GM12872 (cell line): ENCODE data around the gene ZEB1.

ENCODE experiments used
- CTCF ChIP-seq: IDR thresholded peaks from 3 replicates; pipeline ENCODE4 v1.5.1; 2011; ENCODE audit warnings: low read depth, mild to moderate bottlenecking, low read length, moderate library complexity; ENCODE audit not compliant: insufficient read depth

The ZEB1 gene

GRCh38 chr10:31419394-31420063, 100.5 kb downstream of the ZEB1 start:
- TF ChIP-seq CTCF: no peak

- TF ChIP-seq CTCF: no peak
Observed at GRCh38 chr10:31421322-31421721, 102.3 kb downstream of the ZEB1 start.

- TF ChIP-seq CTCF: no peak
Observed at GRCh38 chr10:31422634-31423033, 103.6 kb downstream of the ZEB1 start.

- no peak for TF ChIP-seq CTCF
Observed at GRCh38 chr10:31424473-31424872, 105.5 kb downstream of the ZEB1 start.

GRCh38 chr10:31426401-31426800, 107.4 kb downstream of the ZEB1 start:
- no peak for TF ChIP-seq CTCF

- TF ChIP-seq CTCF: no peak
Observed at GRCh38 chr10:31431021-31431420, 112.0 kb downstream of the ZEB1 start.

- no peak for TF ChIP-seq CTCF
Observed at GRCh38 chr10:31437959-31438358, 118.9 kb downstream of the ZEB1 start.
